Panc1 (cell line): Measurements from ENCODE around the gene SH2D3C.

Experiments
- CTCF ChIP-seq: fragments of 450-650 bp; IDR thresholded peaks from 2 replicates; pipeline ENCODE4 v1.5.1; 2017; ENCODE audit warnings: mild to moderate bottlenecking
- POLR2AphosphoS5 ChIP-seq: IDR thresholded peaks from 2 replicates; pipeline ENCODE4 v1.6.1; 2012; ENCODE audit warnings: mild to moderate bottlenecking, low read depth, low read length, moderate library complexity
- REST ChIP-seq, 2 experiments: IDR thresholded peaks; 2 replicates each; pipeline ENCODE4 v1.6.1; 2011 to 2012; ENCODE audit warnings: low read depth in 2 of 2, control low read depth in 1 of 2, low read length in 1 of 2, mild to moderate bottlenecking in 1 of 2, moderate library complexity in 1 of 2; ENCODE audit not compliant: insufficient read depth in 1 of 2
- SIN3A ChIP-seq: IDR thresholded peaks from 2 replicates; pipeline ENCODE4 v1.6.1; 2012; ENCODE audit warnings: low read depth, mild to moderate bottlenecking, low read length, moderate library complexity, borderline replicate concordance; ENCODE audit not compliant: insufficient read depth
- TCF7L2 ChIP-seq: IDR thresholded peaks from 2 replicates; pipeline ENCODE4 v1.6.1; 2011; ENCODE audit warnings: mild to moderate bottlenecking, low read depth, low read length, inconsistent platforms

DNA sequence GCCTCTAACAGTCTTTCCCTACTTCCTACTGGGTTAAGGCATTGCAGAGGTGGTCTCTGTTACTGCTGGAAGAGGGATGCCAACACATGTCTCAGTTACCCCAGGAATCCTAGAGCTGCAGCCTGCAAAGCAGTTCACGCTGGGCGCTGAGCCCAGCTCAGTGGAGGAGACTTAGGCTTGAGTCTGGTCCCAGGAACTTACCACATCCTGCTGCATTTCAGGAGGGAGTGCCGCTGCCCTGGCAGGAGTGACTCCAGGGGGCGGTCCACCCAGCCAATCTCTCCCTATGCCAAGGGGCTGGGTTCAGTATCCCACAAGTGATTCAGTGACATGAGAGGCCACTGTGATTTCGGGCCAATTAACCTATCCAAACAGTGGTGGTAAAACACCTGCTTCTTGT lies 55.0 kb downstream of the SH2D3C start:
- TF ChIP-seq POLR2AphosphoS5 (no peak), CTCF (no peak), TCF7L2 (no peak), SIN3A (no peak), REST (IDR thresholded peaks at IDR 0.05; ENCODE audit: insufficient read depth in 1 of 2, low read depth in 2 of 2, low read length in 1 of 2) (no peak)
